Activated naive CD4-positive, alpha-beta T cell treated with anti-CD3 and anti-CD28 coated beads, Interleukin-2, amount 50 U/mL, for 24 hours (primary cell): ENCODE results near the gene TCOF1.
A peak's percentile ranks its signal among the peaks of the same experiment; 100 is the strongest.

ENCODE experiments used
- H3K27ac Mint-ChIP-seq: one replicate; pipeline ENCODE4 v1.8.0; 2021; ENCODE audit warnings: mild to moderate bottlenecking, mixed read lengths
- H3K27me3 Mint-ChIP-seq: one replicate; pipeline ENCODE4 v1.8.0; 2021; ENCODE audit warnings: mixed read lengths
- H3K36me3 Mint-ChIP-seq: one replicate; pipeline ENCODE4 v1.8.0; 2021; ENCODE audit warnings: mixed read lengths
- H3K4me1 Mint-ChIP-seq: one replicate; pipeline ENCODE4 v1.8.0; 2021; ENCODE audit warnings: mixed read lengths
- H3K4me3 Mint-ChIP-seq: one replicate; pipeline ENCODE4 v1.8.0; 2021; ENCODE audit warnings: mild to moderate bottlenecking, mixed read lengths
- H3K9me3 Mint-ChIP-seq: one replicate; pipeline ENCODE4 v1.8.0; 2021; ENCODE audit warnings: mixed read lengths

The TCOF1 gene

DNA sequence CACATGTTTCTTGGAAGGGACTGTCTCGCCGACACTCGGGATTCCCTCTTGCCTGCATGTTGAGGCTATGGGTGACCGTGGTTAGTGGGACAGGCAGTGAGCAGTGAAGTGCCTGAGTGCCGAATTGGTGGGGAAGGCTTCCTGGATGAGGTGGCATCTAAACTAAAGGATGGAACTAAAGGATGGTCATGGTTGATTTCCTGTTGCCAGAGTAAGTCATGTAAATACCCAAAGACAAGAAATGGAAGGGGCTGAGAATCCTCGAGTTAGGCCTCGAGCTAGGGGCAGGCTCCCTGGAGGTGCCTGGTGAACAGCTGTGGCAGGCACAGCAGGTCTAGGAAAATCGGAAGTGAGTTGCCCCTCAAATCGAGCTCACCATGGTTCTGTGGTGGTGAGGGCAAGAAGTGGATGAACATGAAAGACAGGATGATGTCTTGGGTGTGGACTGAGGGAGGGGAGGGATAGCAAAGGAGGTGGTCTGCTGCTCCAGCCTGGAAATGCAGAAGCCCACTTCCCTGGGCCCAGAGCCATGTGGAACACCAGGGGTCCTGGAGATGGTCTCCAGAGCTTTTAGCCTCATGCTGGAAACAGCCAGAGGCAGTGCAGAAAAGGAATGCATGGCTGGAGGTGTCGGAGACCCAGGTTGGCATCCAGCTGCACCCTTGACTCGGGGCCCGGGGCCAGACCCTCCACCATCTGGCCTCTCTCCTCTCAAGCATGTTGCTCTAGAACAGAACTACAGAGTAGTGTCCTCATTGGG, 43.0 kb downstream of the TCOF1 start:
- peaks cover 13% of the 10 kb centered on the region for H3K36me3 Mint-ChIP-seq
- no peaks in the 10 kb centered on the region for H3K27me3 Mint-ChIP-seq
- H3K27ac Mint-ChIP-seq: peak overlapping the region; percentile 46
- H3K4me3 Mint-ChIP-seq: no peak overlapping the region
- H3K9me3 Mint-ChIP-seq: no peaks in the 10 kb centered on the region
- no peaks in the 10 kb centered on the region for H3K4me1 Mint-ChIP-seq

DNA sequence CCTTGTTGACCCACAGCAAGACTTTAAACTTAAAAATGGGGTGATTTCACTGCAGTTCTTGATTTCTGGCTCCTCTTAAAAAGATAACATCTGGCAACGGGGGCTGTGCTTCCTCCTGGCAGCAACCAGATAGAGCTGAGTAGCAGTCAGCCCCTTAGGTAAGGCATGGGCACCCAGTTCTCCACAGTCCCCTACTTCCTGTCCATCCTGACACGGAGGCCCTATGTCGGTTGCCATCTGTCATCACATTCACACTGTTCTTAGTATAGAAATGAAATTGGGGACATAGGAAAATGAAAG, 43.5 kb downstream of the TCOF1 start:
- Mint-ChIP-seq H3K27me3 (no peaks in the 10 kb centered on the region), H3K4me3 (no peak overlapping the region), H3K27ac (peak overlapping the region; percentile 43), H3K9me3 (no peaks in the 10 kb centered on the region), H3K4me1 (no peaks in the 10 kb centered on the region), H3K36me3 (peaks cover 15% of the 10 kb centered on the region)

DNA sequence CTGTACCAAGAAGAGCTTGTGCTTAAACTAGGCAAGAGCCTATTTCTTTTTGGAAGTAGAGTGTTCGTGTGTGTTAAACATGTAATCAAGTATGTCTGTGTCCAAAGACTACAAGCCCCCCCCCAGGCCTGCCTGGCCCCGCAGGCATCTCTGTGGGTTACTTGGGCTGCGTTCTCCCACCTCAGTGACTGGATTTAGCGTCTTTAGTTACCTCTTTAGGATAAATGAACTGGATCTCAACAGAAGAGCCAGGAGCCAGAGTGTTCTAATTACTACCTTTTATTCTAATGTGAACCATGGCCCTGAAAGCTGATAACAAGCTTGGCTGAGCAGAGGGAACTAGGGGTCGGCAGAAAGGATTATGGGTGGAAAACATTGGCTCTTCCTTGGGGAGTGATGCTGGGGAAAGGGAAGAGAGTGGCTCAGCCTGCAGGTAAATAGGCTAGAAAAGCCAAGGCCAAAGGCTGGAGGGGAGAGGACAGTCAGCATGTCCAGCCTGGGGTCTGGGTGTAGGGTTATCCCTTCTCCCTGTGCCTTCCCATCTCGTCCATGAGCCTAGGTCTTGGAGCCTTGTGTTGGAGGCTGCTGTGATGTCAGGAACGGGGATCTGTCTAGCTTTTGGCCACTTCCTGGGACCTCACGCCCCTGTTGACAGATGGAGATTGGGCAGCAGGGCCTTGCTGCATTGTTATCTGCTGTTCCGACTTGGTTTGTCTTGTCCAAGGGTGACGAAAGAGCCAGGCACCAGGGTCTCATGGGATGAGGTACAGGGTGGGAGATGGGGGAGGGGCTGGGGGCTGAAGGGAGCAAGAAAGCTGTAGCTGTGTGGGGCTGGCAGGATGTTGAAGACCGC, 44.1 kb downstream of the TCOF1 start:
- Mint-ChIP-seq H3K4me3 (no peak overlapping the region), H3K36me3 (peaks cover 15% of the 10 kb centered on the region), H3K27me3 (no peaks in the 10 kb centered on the region), H3K4me1 (no peaks in the 10 kb centered on the region), H3K27ac (peak overlapping the region; percentile 43), H3K9me3 (no peaks in the 10 kb centered on the region)

DNA sequence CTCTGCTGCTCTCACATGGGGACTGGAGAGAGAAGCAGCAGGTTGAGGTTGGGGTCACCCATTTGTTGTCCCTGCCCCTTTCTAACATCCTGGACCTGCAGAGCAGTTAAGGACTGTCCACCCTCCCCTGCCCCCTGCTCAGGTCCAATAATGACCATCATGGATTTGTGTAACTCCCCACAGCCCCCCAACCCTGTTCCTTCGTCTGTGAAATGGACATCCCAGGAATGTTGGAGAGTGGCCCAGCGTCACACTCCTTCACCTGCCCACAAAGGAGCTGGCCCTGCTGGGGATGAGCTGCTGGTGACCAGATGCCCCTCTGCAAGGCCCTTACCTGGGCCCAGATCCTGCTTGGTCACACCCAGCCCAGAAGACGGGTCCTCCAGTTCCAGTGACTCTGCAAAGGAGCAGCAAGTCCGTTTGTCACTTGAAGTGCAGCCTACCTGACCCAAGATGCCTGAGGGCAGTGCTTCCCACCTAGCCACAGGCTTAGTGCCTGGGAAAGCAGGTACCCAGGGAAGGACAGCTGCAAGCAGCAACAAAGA, 44.8 kb downstream of the TCOF1 start:
- Mint-ChIP-seq H3K27ac (no peak overlapping the region), H3K9me3 (no peaks in the 10 kb centered on the region), H3K4me1 (no peaks in the 10 kb centered on the region), H3K36me3 (peaks cover 15% of the 10 kb centered on the region), H3K27me3 (no peaks in the 10 kb centered on the region), H3K4me3 (no peak overlapping the region)

DNA sequence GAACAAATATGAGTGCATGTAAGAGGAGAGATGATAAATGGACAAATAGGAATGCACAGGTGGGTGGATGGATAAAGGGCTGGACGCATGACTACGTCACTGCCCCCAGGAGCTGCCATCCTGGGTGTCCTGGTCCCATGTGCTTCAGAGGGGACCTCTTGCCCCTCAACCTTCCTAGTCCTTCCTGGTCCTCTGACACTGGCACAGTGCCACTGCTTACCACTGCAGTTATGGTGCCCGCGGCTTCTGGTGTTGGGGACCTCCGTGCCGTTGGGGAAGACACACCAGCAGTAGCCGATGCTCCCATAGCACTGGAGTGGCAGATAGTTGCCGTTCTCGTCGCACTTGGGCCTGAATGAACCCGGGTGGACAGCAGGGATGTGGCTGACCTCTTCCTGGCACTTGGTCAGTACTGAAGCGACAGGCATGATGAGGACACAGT, 45.4 kb downstream of the TCOF1 start:
- H3K27me3 Mint-ChIP-seq: no peaks in the 10 kb centered on the region
- H3K27ac Mint-ChIP-seq: no peak overlapping the region
- H3K36me3 Mint-ChIP-seq: peaks cover 12% of the 10 kb centered on the region
- H3K4me1 Mint-ChIP-seq: no peaks in the 10 kb centered on the region
- H3K9me3 Mint-ChIP-seq: no peaks in the 10 kb centered on the region
- no peak overlapping the region for H3K4me3 Mint-ChIP-seq

DNA sequence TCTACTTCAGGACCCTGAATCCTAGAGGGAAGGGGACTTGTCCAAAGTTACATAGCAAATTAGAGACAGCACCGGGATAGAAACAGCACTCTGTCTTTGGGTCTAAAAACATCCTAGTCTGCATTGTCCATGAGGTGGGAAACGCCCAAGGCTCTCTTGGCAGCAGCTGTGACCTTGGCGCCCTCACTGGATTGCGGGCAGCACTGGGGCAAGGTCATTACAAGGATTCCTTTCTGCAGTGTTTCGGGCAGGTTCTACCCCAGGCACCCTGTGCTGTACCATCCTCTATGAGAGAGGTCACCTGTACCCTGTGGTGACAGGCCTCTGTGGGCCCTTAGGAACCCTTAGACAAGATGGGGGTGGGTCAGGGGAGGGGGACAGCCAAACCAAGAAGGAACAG, 46.6 kb downstream of the TCOF1 start:
- Mint-ChIP-seq H3K36me3 (peaks cover 12% of the 10 kb centered on the region), H3K27ac (no peak overlapping the region), H3K4me3 (no peak overlapping the region), H3K27me3 (no peaks in the 10 kb centered on the region), H3K4me1 (peaks cover 7% of the 10 kb centered on the region), H3K9me3 (no peaks in the 10 kb centered on the region)

DNA sequence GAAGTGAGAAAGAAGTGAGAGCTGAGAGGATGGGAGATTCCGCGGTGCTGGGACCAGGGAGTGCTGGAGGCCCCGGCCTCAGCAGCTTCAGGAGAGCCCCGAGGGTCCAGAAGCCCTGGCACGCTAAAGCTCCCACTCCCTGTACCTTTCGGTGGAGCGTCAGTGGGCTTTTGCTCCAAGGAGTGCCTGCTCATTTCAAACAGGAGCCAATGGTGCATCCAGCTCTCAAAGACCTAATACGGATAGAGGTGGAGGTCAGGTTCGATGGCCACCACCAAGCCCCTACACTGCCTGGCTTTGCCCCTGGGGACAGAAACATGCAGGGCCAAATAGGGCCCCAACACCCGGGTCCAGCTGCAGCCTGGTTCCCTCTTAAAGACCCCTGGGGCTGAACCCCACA, 47.0 kb downstream of the TCOF1 start:
- H3K4me1 Mint-ChIP-seq: peaks cover 7% of the 10 kb centered on the region
- no peaks in the 10 kb centered on the region for H3K27me3 Mint-ChIP-seq
- H3K9me3 Mint-ChIP-seq: no peaks in the 10 kb centered on the region
- no peak overlapping the region for H3K4me3 Mint-ChIP-seq
- H3K27ac Mint-ChIP-seq: no peak overlapping the region
- H3K36me3 Mint-ChIP-seq: peaks cover 12% of the 10 kb centered on the region

DNA sequence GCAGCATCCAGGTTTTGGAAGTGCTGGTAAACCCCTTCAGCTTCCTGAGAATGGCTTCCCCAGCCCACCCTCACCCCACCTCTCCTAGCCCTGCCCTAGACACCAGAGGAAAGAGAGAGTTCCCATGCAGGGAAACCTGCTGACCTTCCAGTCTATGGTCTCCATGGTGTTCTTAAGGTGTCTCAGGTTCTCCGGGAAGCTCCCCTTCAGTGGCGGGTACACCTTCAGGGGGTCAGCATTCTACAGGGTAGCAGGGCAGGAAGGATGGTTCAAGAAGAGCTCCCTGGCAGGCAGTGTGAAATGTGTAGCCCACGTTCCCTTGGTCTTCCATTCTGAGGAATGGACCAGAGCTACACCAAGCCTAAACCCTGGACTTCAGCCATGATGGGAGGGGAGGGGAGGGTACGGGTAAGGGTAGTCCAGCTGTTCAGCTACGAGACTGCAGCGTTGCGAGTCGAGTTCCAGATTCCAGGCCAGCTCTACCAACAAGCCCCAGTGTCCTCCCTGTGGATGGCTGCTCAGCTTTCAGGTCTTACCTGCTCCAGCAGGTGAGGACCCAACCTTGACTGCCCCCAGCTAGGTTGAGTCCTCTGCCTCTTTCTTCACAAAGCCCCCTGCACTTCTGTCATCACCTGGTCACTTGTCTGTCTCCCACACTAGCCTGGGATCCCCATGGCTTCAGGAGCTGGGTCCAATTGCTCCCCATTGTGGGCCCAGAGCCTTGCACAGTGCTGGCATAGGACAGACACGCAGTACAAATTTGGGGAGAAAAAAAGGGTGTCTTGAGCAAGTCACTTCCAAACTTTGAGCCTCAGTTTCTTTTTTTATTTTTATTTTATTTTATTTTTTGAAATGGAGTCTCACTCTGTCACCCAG, 47.7 kb downstream of the TCOF1 start:
- peaks cover 13% of the 10 kb centered on the region for H3K4me1 Mint-ChIP-seq
- no peak overlapping the region for H3K27ac Mint-ChIP-seq
- H3K27me3 Mint-ChIP-seq: no peaks in the 10 kb centered on the region
- no peak overlapping the region for H3K4me3 Mint-ChIP-seq
- no peaks in the 10 kb centered on the region for H3K9me3 Mint-ChIP-seq
- peaks cover 8% of the 10 kb centered on the region for H3K36me3 Mint-ChIP-seq

DNA sequence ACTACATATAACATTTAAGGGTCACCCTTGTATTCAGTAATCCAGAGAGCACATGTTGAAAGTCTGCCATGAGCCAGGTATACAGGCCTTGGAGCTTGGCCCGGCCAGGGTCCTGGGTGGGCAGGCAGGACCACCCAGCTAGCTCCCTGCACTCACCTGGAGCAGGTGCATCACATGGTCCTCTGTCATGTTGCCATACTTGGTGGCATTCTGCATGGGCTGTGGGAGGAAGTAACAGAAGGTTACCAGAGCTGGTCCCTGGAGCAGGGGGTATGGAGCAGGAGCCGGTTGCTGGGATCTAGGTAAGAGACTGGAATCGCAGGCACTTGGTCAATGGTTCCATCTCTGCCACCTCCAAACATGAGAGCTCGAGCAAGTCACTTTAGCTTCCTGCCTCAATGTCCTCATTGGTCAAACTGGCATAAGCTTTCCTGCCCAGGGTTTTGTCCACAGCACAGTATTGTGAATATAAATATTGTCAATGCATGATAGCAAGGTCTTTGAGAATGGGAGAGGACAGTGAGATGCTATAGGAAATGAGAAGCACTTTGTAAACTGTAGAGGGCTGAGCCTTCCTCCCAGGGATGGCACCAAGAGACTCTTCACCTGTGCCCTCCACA, 48.7 kb downstream of the TCOF1 start:
- H3K27me3 Mint-ChIP-seq: no peaks in the 10 kb centered on the region
- peaks cover 24% of the 10 kb centered on the region for H3K4me1 Mint-ChIP-seq
- H3K4me3 Mint-ChIP-seq: no peak overlapping the region
- H3K36me3 Mint-ChIP-seq: peaks cover 5% of the 10 kb centered on the region
- no peak overlapping the region for H3K27ac Mint-ChIP-seq
- no peaks in the 10 kb centered on the region for H3K9me3 Mint-ChIP-seq

DNA sequence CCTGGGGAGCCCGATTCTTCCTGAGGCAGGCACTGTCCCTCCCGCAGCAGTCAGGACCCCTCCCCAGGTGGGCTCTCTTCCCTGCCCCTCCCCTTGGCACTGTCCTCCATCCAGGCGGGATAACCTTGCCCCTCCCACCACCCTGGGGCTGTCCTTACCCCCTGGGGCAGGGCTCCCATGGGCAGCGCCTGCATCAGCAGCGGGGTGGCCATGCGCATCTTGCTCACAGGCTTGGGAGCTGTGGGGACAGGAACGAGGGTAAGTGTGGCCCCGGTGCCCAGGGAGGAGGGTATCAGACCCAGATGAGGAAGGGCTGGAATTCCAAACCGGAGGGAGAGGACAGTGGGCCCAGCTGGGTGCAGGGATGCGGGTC, 49.2 kb downstream of the TCOF1 start:
- no peaks in the 10 kb centered on the region for H3K9me3 Mint-ChIP-seq
- peaks cover 5% of the 10 kb centered on the region for H3K36me3 Mint-ChIP-seq
- H3K27me3 Mint-ChIP-seq: no peaks in the 10 kb centered on the region
- no peak overlapping the region for H3K4me3 Mint-ChIP-seq
- peaks cover 28% of the 10 kb centered on the region for H3K4me1 Mint-ChIP-seq
- no peak overlapping the region for H3K27ac Mint-ChIP-seq

DNA sequence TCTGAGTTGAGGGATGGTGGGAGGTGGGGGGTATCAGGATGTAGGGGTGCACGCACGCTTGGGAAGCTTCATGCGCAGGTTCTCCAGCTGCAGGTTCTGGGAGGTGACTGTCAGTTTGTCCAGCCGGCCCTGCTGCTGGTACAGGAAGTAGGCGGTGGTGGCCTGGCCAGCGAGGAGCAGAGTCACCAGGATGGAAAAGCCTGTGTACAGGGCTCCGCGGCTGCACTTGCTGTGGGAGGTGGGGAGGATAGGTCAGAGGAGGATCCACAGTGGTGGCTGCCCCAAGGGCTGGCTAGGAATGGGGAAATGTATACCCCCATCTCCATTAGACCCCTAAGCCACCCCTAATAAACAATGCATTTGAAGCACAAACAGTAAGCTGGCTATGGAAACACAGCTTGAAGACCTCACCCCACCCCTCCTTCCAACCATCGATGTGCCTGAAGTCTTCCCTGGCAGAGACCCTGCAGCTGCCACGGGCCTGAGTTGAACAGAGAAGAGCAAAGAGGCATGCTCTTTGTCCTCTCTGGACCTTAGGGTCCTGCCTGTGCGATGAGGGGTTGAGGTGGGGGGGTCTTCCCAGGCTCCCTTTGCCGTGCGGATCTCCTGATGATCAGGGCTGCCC, 49.7 kb downstream of the TCOF1 start:
- no peak overlapping the region for H3K27ac Mint-ChIP-seq
- no peak overlapping the region for H3K4me3 Mint-ChIP-seq
- peaks cover 5% of the 10 kb centered on the region for H3K36me3 Mint-ChIP-seq
- peaks cover 28% of the 10 kb centered on the region for H3K4me1 Mint-ChIP-seq
- no peaks in the 10 kb centered on the region for H3K9me3 Mint-ChIP-seq
- no peaks in the 10 kb centered on the region for H3K27me3 Mint-ChIP-seq

DNA sequence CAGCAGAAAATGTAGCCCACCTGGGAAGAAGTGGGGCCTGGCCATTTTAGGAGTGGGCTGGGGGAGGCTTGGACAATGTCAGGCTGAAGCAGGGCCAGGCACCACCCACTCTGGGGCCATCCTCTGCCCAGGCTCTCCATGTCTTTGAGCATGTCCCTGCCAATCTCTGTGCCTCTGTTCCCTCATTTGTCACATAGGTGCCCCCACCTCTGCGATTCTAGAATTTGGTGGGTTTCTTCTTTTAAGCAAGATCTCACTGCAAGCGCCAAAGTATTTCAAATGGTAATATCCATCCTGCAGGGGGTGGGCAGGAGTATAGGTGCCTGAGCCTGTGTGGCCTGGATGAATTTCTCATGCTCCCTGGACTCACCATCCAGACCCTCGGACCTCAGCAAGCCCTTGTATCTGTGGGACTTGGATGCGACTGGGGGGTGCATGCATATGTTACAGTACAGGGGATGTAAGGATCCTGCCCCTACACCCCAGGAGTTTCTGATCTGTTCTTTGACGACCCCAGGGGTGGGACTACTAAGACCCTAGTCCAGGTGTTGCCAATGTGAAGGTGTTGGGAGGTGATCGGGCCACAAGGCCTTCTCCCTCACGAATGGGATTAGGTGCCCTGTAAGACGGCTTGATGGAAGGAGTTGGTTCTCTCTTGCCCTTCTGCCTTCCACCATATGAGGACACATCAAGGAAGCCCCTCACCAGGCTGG, 50.9 kb downstream of the TCOF1 start:
- H3K27me3 Mint-ChIP-seq: no peaks in the 10 kb centered on the region
- peaks cover 5% of the 10 kb centered on the region for H3K36me3 Mint-ChIP-seq
- peaks cover 38% of the 10 kb centered on the region for H3K4me1 Mint-ChIP-seq
- no peak overlapping the region for H3K4me3 Mint-ChIP-seq
- H3K9me3 Mint-ChIP-seq: no peaks in the 10 kb centered on the region
- H3K27ac Mint-ChIP-seq: peak overlapping the region; percentile 41

DNA sequence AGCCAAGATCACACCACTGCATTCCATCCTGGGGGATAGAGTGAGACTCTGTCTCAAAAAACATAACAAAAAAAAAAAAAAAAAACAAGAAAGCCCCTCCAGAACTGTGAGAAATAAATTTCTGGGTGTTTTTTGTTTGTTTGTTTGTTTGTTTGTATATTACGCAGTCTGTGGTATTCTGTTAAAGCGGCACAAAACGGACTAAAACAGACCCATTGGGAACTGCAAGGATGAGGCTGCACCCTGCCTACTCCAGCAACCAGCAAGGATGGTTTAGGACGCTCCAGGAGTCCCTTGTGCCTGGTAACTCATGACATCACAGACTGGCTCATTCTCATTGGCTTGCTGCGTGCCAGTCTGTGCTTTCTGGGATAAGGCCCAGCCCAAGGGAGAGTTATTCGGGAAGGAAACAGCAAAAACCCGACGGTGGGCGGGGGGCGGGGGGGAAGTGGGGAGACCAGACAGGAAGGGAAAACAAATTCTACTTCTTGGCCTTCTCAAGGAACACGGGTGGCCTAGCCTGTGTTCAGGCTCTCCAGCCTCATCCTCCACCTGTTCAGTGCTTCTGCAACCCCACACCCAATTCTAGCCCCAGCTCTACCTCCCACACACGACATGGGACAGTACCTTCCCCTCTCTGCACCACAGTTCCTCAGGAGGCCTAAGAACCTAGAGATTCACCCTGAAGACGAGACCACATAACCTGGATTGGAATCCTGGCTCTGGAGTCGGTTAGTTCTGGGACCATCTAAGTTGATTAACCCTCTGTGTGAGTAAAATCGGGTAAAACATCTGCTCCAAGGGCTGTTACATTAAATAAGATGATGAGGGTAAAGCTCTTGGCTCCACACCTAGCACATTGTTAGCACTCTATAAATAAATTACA, 52.4 kb downstream of the TCOF1 start:
- Mint-ChIP-seq H3K4me3 (peak overlapping the region; percentile 96), H3K36me3 (peaks cover 5% of the 10 kb centered on the region), H3K27ac (peak overlapping the region; percentile 55), H3K4me1 (peaks cover 42% of the 10 kb centered on the region), H3K27me3 (no peaks in the 10 kb centered on the region), H3K9me3 (no peaks in the 10 kb centered on the region)
